ENCODE measurements around the gene LECT2. TPM values are rescaled to one million over a fixed set of nuclear protein-coding genes. Genes with fewer than 3 reads are reported as not detected.
A peak's percentile ranks its signal among the peaks of the same experiment; 100 is the strongest.

The LECT2 gene
- total RNA-seq, 3 donors from 2014 or later, result not detected

GRCh38 chr5:135952683-135953082 is 2.1 kb downstream of the LECT2 start:
- no peaks in the 10 kb centered on the region for H3K9me3 ChIP-seq
- no peaks in the 10 kb centered on the region for H3K4me1 ChIP-seq
- H3K27ac ChIP-seq, result no peak overlapping the region
- H3K27me3 ChIP-seq, result no peaks in the 10 kb centered on the region
- DNase-seq (ENCODE audit: low spot score in 2 of 2), result no peak
- no peaks in the 10 kb centered on the region for H3K36me3 ChIP-seq
- intact Hi-C loops (cut with DNase I; ENCODE audit: low total_unique reads), result no loop called here
- no peak for TF ChIP-seq POLR2AphosphoS5 (IDR thresholded peaks at IDR 0.05)
- TF ChIP-seq POLR2A (IDR thresholded peaks at IDR 0.05), result no peak
- TF ChIP-seq, protein P1, sequence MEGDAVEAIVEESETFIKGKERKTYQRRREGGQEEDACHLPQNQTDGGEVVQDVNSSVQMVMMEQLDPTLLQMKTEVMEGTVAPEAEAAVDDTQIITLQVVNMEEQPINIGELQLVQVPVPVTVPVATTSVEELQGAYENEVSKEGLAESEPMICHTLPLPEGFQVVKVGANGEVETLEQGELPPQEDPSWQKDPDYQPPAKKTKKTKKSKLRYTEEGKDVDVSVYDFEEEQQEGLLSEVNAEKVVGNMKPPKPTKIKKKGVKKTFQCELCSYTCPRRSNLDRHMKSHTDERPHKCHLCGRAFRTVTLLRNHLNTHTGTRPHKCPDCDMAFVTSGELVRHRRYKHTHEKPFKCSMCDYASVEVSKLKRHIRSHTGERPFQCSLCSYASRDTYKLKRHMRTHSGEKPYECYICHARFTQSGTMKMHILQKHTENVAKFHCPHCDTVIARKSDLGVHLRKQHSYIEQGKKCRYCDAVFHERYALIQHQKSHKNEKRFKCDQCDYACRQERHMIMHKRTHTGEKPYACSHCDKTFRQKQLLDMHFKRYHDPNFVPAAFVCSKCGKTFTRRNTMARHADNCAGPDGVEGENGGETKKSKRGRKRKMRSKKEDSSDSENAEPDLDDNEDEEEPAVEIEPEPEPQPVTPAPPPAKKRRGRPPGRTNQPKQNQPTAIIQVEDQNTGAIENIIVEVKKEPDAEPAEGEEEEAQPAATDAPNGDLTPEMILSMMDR (IDR thresholded peaks at IDR 0.05), result no peak
- H3K4me3 ChIP-seq, result no peak overlapping the region

GRCh38 chr5:135951807-135952206 is 3.0 kb downstream of the LECT2 start:
- H3K27ac ChIP-seq, result no peak overlapping the region
- no peaks in the 10 kb centered on the region for H3K4me1 ChIP-seq
- no peaks in the 10 kb centered on the region for H3K27me3 ChIP-seq
- intact Hi-C loops (cut with DNase I; ENCODE audit: low total_unique reads), result no loop called here
- H3K36me3 ChIP-seq, result no peaks in the 10 kb centered on the region
- H3K4me3 ChIP-seq, result no peak overlapping the region
- TF ChIP-seq, protein P1 (IDR thresholded peaks at IDR 0.05), result no peak
- TF ChIP-seq POLR2AphosphoS5 (IDR thresholded peaks at IDR 0.05), result no peak
- TF ChIP-seq POLR2A (IDR thresholded peaks at IDR 0.05), result no peak
- DNase-seq (ENCODE audit: low spot score in 2 of 2), result no peak
- no peaks in the 10 kb centered on the region for H3K9me3 ChIP-seq

GRCh38 chr5:135951257-135951656 is 3.5 kb downstream of the LECT2 start:
- TF ChIP-seq POLR2A (IDR thresholded peaks at IDR 0.05) (no peak), POLR2AphosphoS5 (IDR thresholded peaks at IDR 0.05) (no peak)
- TF ChIP-seq, protein P1 (IDR thresholded peaks at IDR 0.05), result no peak
- Histone ChIP-seq H3K9me3 (no peaks in the 10 kb centered on the region), H3K4me3 (no peak overlapping the region), H3K27ac (no peak overlapping the region), H3K36me3 (no peaks in the 10 kb centered on the region), H3K4me1 (no peaks in the 10 kb centered on the region), H3K27me3 (no peaks in the 10 kb centered on the region)
- intact Hi-C loops (cut with DNase I; ENCODE audit: low total_unique reads), result no loop called here
- DNase-seq (ENCODE audit: low spot score in 2 of 2), result no peak

DNA sequence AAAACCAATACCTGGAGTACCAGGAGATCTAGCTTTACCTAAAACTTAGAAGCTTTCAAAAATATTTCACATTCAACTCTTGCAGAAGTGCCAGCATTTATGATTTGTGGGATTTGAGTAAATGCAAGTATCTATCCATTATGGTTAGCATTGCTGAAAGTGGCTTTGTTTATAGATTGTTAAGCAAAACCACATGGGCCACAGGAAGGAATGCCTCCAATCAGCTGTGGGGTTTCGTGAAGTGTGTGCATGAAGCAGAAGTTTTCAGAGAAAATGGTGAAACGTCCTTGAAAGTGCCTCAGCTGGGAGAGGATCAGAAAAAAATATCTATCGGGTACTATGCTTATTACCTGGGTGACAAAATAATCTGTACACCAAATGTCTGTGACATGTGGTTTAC is 4.2 kb downstream of the LECT2 start:
- H3K4me3 ChIP-seq, result no peak overlapping the region
- H3K27ac ChIP-seq, result no peak overlapping the region
- no peaks in the 10 kb centered on the region for H3K36me3 ChIP-seq
- H3K27me3 ChIP-seq, result no peaks in the 10 kb centered on the region
- intact Hi-C loops (cut with DNase I; ENCODE audit: low total_unique reads), result no loop called here
- H3K9me3 ChIP-seq, result no peaks in the 10 kb centered on the region
- no peaks in the 10 kb centered on the region for H3K4me1 ChIP-seq
- TF ChIP-seq POLR2A (IDR thresholded peaks at IDR 0.05), result no peak
- TF ChIP-seq, protein P1 (IDR thresholded peaks at IDR 0.05), result no peak
- TF ChIP-seq POLR2AphosphoS5 (IDR thresholded peaks at IDR 0.05), result no peak
- DNase-seq (ENCODE audit: low spot score in 2 of 2), result no peak

- Histone ChIP-seq H3K9me3 (no peaks in the 10 kb centered on the region), H3K27me3 (peaks cover 0 to 9% of the 10 kb centered on the region in 2 donors), H3K27ac (no peak overlapping the region), H3K36me3 (no peaks in the 10 kb centered on the region), H3K4me3 (no peak overlapping the region), H3K4me1 (no peaks in the 10 kb centered on the region)
- DNase-seq (ENCODE audit: low spot score in 2 of 2), result peak in 1 of 2 donors; percentile 40
- intact Hi-C loops (cut with DNase I; ENCODE audit: low total_unique reads), result no loop called here
- TF ChIP-seq, protein P1 (IDR thresholded peaks at IDR 0.05), result peak; percentile 55 to 84 (median 82)
- TF ChIP-seq POLR2AphosphoS5 (IDR thresholded peaks at IDR 0.05), result no peak
These were observed 9.7 kb downstream of the LECT2 start for GRCh38 chr5:135944967-135945560.

Data from breast epithelium (tissue), 4 donors.